ELF-1 (cell line): Measurements from ENCODE around the gene AUTS2.
"Not testable (repeated sequence)": the region's sequence is repeated elsewhere in the genome, so short reads cannot be mapped to it uniquely, and the experiment has no call there.

Source experiments
- DNase-seq: peaks from one replicate; pipeline ENCODE4 v3.0.0-alpha.2; 2016; ENCODE audit warnings: low read depth, low spot score

Gene AUTS2

DNA sequence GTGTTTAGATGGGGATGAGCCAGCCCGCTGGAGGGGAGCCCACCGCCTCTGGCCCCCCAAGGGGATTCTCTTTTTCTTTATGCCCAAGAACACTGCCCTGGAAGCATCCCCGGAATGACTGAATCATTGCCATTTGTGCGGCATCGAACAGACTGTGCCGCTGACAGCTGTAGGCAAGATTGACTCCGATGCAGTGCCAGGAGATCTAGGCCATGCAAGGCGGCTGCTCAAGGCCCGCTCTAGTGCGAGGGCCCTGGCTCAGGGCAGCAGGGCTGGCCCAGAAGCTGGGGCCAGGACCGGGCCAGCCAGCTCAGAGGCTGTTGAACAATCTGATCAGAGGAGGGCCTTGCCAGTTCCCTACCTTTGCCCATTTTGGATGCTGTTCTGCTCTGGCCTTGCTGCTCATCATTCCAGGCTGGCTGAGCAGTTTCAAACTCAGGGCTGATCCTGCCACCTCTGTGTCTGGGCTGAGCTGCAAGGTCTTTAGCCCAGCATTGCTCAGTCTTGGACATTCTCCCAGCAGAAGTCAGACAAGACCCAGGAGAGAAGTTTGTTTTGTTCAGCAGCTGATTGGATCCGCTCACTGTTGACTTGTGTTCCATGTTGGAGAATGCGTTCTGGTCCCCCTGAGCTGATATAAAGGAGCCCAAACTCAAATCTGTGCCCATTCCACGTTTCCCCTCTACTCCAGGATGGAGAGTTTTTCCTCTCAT is 1048.4 kb downstream of the AUTS2 start:
- DNase-seq: no peak

DNA sequence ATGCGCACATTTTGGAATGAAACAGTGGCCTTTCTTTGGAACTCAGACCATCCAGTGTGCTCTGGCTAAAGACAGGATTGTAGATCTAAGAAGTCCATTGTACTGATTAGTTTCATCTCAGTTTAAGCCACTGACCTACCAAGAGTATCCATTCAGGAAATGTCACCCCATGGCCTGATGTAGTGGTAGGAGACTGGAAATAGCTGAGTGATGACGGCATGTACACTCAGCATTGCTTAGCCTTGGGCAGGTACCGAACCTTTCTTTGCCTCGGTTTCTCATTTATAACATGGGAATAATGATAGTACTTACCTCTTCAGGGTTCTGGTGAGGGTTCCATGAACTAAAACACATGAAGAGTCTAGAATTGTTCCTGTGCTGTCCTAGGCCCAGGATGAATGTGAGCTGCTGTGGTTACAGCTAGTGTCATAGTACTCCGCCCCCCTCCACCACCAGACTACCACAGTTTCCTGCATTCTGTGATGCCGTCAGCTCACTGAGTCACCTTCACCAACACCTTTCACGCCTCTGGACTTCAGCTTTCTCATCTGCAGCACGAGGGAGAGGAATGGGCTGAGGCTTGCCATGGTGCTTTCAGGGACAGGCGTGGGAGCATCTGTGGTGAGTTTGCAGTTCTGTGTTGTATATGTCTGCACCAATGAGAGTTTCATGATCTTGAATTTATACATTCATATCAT is 1049.7 kb downstream of the AUTS2 start:
- no peak for DNase-seq

DNA sequence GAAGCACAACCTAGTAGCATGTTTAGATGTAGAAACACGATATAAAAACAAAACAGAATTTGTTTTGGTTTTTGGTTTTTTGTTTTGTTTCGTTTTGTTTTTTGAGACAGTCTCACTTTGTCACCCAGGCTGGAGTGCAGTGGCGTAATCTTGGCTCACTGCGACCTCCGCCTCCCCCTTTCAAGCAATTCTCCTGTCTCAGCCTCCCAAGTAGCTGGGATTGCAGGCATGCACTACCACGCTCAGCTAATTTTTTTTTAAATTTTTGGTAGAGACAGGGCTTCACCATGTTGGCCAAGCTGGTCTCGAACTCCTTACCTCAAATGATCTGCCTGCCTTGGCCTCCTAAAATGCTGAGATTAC is 1050.2 kb downstream of the AUTS2 start:
- DNase-seq: not testable (repeated sequence)

DNA sequence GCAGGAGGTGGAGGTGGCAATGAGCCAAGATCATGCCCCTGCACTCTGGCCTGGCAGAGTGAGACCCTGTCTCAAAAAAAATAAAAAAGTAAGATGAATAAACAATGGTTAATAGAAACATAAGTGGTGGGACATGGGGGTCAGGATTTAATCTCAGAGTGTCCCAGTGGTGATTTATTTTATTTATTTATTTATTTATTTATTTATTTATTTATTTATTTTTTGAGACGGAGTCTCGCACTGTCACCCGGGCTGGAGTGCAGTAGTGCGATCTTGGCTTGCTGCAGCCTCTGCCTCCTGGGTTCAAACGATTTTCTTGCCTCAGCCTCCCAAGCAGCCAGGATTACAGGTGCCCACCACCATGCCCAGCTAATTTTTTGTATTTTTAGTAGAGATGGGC is 1051.0 kb downstream of the AUTS2 start:
- DNase-seq: no peak

DNA sequence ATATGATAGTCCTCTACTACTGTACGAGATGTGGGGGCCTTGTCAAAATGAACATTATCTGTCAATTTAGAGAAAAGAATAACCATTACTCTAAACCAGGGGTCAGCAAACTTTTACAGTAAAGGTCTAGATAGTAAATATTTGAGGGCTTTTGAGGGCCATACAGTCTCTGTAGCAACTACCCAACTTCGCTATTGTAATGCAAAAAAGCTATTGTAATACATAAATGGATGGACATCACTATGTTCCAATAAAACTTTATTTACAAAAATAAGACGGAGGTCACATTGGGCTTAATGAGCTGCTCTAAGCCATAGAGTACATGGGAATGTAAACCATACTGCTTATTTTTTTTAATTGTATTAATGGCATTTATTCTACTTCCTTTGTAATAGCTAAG is 1055.9 kb downstream of the AUTS2 start:
- DNase-seq: no peak

DNA sequence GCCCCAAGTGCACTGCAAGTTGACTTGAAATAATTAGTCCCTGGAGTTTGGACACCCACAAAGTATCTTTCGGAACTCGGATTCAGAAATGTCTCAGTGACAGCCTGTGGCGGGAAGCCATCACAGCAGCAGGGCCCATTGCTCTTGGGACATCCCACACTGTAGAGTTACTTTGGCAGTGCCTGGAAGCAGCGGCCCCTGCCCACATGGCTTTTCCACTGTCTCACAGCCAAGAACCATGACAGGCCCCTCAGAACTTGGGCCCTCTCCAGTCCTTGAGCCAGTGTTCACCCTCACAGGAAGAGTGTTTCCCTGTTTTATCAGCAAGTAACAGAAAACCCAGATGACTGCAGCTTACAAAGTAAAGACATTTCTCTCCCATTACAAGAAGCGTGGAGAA is 1056.7 kb downstream of the AUTS2 start:
- DNase-seq: no peak

DNA sequence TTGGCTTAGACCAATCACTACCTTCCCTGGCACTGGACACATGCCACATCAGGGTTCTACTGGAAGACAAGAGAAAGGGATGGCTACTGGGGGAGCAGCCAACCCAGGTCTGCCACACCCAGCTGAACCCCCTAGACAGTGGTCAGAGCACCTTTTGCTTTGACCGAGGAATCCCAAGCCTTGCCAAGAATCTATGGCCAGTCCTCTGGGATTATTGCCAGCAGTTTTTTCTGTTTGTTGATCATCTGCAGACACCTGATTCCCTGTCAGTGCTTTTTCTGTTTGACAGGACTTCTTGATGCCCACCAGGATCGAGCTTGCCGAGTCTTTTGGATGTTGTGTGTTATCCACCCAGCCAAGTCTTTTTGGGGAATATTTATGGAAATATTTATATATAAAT is 1057.4 kb downstream of the AUTS2 start:
- DNase-seq: no peak

DNA sequence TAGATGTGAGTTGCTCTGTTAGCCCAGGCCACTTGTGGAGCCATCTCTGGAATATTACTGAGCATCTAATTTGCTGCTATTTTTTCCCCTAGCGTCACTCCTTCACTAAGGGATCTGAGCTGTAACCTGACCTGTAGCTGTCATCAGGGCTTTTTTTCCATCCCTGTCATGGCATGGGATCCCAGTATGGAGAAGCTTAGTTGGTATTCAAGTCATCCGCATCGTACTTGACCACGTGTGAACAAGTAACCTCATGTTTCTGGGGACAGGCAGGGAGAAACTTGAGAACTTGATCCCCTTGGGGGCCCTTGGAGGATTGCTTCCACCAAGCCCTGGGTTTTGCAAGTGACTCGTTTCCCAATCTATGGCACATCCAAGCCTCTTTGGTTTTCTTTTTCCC is 1059.3 kb downstream of the AUTS2 start:
- no peak for DNase-seq

DNA sequence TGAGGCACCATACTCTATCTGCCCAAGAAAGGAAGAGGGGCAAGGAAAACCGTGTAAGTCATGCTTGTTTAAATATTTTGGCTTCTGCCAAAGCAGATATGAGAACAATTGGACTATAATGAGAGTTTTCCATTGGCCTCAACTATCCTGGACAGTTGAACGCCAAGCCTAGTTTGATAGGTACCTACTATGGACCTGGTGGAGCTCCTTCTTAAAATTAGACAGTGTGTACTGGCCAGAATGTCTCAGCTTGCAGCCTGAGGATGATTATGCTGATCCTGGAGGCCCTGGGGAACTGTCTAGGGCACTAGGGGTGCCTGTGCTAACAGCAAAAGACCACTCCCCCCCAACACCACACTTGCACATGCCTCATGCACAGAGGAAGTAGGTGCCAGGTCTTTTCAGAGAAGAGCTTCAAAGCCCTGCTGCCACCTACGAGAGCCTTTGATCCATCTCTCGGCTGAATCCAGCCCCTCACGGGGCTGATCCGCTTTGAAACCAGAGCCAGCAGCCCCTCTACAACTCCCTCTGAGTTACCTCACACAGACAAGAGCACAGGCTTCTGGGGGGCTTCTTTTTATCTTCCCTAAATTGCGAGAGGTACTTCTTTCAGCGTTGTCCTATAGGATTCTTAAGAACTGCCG is 1059.8 kb downstream of the AUTS2 start:
- DNase-seq: no peak

DNA sequence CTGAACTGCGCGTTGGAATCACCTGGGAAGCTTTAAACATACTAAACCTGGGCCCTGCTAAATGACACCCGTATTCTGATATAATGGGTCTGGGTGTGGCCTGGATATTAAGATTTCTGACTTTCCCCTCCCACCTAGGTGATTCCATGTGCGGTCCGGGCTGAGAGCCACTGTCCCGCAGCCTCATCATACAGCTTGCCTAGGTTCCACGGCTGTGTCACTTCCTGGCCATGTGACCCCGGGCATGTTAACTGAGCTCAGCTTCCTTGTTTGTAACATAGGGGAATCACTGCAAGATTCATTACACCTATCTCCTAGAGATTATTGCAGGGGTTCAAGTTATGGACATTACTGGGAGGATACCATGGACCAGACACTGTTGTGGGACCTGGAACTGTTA is 1061.0 kb downstream of the AUTS2 start:
- no peak for DNase-seq

DNA sequence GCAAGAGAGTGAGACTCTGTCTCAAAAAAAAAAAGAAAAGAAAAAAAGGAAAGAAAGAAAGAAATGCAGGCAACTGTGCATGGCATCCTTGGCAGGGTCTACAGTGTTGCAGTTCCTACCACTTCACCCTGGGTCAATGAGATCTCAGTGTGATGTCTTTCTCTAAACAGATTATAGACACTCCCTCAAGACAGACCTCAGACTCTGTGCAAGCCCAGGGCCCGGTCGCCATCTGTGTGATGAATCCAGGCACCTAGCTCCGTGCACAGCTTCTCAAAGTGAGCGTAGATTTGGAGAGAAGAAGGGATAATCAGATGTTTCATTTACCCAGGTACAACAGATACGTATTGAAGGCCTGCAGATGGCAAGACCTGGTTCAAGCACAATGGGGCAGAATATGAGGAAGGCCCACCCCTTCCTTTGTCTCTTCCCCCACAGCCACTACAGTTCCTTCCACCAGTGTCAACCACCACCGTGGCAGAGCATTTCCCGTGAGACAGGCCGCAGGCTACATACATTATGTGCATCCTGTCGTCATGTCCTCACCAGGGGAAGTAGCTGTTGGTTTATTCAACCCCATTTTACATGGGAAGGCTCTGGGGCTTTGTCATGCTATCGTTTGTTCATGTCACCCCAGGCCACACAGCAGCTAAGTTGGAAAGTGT is 1062.0 kb downstream of the AUTS2 start:
- no peak for DNase-seq

DNA sequence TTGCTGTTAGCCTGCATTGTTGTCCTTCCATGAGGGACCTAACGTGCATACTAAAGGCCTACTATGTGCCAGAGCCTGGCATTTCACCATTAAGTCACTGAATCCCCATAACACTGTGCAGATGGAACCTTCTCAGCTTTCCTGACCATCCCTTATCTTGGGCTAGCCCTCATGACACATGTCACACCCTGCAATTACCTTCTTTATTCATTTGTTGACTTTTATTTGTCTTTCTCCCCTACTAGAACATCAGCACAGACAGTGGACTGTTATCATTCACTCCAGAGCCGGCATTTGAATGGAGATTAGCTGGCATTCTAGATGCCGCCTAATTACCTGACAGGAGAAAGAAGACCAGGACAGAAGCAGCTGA is 1062.5 kb downstream of the AUTS2 start:
- no peak for DNase-seq

DNA sequence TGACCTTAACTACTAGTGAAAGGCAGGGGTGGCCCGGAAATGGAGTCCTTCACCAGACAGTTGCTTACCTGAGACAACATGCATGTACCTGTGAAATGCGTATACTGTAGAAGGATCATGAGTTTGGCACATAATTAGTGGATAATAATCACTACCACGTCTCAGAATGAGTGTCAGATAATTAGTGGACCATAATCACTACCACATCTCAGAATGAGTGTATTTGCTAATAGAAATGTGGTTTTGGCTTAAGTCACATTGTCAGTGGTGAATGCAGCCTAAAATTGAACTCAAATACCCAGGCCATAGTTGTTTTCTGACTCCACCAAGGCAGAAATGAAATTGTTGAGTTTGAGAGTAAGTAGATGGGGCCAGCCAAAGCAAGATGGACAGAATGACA is 1065.4 kb downstream of the AUTS2 start:
- no peak for DNase-seq

DNA sequence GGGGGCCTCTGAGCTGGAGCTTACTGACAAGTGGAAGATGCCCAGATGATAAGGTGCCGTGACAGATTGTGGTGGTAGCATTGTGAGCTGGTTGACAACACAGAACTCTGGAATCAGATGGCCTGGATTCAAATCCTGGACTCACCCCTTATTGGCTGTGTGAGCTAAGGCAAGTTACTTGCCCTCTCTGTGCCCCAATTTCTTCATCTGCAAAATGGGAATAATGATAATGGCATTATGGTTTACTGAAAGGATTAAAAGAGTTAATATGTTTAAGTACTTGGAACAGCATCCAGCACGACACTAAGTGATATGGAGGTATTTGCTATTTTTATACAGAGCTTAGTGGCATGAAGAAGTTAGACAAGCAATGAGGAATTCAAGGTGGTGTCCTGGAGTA is 1067.7 kb downstream of the AUTS2 start:
- DNase-seq: no peak

DNA sequence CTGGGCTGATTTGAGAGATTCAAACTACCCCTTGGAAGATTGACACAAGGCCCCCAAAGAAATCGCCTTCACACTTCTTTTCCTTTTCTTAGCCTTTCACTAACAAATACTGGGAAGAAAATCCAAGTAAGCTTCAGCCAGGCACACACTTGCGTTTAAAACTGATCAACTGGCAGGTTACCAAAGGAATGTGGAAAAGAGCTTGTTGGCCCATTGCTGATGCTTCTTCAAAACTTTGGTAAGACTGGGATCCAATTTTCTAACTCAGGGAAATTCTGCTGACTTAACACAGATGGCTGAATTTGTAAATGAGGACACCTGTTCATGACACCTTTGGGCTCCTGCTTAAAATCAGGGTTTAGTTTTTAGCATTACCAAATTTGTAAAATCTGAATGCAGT is 1069.1 kb downstream of the AUTS2 start:
- no peak for DNase-seq

DNA sequence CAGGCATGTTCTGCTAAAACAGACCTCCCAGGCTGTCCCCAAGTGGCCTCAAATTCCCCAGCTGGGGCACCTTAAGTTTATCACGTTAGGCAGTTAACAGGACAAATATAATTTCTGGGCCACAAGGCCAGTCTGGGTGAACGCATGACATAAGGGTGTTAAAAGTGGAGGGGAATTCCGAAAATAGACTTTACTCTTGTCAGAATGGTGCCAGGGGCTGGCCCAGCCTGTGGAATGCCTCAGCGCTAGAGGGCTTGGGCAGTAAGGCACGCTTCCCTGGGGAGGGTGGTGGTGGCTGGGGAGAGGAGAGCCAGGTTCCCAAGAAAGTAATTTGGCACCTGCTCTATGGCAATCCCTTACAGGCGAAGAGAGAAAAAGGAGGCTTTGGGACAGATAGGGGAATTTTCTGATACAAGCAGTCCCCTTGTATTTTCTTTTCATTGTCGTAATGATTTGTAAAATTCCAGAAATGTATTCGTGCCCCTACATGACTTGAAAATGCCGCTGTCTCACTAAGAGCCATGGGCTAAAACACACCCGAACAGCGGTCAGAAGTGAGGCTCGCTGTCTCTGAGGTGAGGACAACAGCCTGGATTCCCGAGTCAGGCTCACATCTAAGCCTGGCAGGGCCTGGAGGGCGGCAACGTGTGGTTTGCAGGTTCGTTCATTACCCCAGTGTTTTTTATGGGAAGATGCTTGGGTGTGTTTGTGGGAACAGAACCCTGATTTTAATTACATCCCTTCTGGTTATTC is 1070.5 kb downstream of the AUTS2 start:
- no peak for DNase-seq

DNA sequence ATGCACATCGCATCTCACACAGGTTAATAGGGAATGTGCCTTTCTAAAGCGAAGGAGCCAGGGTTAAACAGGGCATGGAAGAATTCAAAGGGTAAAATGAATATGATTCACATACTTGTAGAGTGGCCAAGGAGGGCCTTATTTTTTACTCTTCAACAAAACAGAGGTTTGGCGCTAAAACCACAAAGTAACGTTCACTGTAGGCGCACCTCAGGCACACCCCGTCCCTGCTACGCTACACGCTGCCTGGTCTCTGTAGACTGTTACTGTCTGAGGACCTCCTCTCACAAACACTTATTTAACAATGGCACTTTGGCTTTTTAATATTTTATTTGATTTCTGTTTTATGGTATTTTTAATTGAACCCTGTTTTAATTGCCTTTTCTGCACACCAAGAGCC is 1071.6 kb downstream of the AUTS2 start:
- no peak for DNase-seq

DNA sequence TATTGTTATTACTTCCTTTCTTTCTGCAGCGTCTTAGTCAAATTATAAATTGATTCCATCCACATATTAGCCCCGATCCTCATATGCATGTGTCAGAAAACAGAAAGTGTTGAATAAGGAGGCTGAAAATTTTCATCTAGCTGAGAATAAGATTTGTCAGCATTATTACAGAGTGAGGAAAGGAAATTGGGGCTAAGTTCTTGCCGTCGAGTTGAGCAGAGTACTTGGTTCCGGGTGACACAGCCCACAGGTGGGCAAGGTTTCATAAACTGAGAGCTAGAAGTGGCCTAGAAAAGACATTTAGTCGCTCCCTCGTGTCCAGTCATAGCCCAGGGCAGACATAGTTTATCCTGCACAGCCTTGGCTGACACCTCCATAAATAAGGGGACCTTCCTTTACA is 1072.0 kb downstream of the AUTS2 start:
- DNase-seq: no peak

DNA sequence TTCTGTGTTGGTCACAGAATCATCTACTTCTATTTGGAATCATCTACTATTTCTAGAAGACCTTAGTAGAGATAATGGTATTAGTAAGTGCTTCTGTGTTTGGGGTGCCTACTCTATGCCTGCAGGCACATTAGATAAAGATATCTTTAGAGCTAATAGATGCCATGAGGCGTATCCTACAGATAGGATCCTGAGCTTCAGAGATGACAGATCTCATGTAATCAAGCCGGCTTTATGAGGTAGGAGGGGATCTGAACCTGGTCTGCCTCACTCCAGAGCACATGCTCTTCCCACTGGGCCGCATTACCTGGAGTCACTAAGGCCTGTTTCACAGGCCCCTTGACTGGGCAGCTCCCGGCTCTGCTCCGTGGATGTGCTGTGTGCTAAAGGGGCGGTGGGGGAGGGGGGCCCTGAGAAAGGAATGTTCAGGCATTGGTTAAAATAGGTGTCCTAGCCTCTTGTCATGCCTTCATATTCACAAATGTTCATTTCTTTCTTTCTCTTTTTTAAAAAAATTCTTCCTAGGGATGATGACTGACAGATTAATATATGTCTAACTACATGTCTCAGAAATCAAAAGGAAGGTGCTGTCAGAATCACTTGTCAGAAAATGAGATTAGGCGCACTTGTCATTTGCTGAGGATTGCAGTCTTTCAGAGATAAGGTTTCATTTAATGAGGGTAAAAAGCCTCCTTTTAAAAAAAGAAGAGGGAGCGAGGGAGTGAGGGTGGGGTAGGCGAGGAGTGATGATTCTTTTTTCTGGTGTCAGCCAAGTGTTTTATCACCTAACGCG is 1075.7 kb downstream of the AUTS2 start:
- DNase-seq: no peak

DNA sequence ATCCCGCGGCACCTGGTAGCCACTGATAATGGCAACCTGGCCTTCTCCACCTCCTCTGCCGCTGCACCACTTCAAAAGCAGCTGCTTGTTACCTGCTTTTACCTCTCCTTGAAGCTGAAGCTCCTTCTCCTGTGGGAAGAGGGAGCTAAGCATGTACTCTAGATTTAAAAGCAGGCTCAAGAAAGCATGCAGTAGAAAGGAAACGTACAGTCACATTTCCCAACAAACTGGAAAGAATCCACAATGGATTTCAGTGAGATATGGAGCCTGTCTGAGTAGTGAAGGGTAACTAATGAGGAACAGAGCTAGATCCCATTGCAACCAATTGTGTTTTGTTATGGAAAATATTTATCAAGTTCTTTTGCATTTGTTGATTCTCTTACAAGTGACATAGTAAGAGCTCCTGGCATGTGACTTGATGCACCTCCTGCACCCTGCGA is 1076.3 kb downstream of the AUTS2 start:
- no peak for DNase-seq

DNA sequence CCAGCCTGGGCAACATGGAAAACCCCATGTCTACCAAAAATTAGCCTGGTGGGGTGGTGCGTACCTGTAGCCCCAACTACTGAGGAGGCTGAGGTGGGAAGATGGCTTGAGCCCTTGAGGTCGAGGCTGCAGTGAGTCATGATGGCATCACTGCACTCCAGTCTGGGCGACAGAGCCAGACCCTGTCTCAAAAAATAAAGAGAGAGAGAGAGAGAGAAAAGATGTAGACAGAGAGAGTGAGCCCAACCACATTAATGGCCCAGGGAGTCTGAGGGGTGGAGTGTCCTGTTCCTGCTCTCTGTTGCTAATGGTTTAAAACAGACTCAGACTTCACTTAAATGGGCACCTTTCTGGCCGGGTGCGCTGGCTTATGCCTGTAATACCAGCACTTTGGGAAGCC is 1078.0 kb downstream of the AUTS2 start:
- no peak for DNase-seq
